Suppressor macrophage treated with lipopolysaccharide for 4 hours (primary cell): Measurements from ENCODE around the gene LHX2.

ENCODE experiments used
- DNase-seq: peaks from one replicate; pipeline ENCODE4 v3.0.0-alpha.2; 2020

The LHX2 gene

DNA sequence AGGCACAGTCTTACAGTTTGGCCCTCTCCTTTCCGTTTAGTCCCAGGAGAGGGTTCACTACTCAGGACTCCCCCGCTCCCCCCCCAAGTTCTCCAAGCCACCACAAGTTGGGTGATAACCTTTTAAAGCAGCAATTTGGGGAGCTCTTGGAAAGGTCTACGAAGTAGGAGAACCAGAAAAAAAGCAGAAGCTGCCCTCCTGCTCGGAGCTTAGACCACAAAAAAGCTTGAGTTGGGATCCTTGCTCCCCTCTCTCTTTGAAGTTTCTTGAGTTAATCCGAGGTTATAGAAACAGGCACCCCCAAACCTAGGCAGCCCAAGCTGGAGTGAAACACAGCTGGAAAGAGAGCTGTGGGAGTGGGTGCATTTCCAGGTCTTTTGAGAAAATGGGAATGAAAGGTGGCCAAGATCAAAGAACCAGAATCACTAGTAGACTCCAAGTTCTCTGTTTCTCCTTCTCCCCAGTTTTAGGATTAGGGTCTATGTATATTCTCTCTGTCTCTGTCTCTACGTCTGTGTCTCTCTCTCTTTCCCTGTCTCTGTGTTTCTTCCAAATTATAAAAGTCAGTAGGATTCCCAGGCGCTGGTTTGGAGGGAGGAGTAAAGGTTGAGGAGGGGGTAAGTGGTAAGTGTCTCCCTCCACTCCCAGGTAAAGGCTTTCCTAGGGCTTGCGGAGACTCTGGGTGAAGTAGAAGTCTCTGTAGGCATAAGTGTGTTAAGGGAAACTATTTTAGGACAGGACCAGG lies 2.8 kb downstream of the LHX2 start:
- DNase-seq = no peak

DNA sequence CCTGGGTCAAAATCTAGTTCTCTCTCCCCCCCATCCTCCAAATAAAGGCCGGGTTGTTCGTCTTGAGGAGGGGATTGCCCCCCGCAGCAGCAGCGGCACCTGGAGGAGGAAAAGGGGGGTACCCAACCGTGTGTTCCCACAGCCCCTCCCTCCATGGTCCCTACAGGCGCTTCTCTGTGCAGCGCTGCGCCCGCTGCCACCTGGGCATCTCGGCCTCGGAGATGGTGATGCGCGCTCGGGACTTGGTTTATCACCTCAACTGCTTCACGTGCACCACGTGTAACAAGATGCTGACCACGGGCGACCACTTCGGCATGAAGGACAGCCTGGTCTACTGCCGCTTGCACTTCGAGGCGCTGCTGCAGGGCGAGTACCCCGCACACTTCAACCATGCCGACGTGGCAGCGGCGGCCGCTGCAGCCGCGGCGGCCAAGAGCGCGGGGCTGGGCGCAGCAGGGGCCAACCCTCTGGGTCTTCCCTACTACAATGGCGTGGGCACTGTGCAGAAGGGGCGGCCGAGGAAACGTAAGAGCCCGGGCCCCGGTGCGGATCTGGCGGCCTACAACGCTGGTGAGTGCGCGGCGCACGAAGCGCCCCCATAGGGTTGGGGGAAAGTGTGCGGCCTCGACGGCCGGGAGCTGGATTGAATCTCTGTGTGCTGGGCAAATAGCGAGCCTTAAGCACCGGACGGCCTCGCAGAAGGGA lies 3.5 kb downstream of the LHX2 start:
- no peak for DNase-seq

DNA sequence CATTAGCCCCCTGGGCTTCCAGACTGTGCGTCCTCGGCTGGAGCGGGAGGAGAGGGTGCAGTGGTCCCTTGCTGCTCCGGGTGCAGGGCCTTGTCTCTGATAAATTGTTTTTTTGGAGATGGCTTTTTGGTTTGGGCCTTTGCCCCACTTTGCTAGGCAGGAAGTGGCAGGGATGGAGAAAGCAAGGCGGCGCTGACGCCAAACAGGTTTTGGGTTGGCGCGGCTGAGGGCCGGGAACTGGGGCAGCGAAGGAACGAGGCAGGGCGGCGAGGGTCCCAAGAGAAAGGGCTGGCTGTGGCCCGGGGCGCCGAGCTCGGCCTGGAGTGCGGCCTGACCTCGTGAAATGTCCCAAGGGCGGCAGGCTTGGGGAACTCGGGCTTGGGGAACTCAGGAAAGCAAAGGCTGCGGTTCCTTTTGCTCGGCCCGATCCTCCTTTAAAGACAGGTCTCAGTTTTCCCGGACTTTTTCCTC lies 4.1 kb downstream of the LHX2 start:
- DNase-seq = no peak

DNA sequence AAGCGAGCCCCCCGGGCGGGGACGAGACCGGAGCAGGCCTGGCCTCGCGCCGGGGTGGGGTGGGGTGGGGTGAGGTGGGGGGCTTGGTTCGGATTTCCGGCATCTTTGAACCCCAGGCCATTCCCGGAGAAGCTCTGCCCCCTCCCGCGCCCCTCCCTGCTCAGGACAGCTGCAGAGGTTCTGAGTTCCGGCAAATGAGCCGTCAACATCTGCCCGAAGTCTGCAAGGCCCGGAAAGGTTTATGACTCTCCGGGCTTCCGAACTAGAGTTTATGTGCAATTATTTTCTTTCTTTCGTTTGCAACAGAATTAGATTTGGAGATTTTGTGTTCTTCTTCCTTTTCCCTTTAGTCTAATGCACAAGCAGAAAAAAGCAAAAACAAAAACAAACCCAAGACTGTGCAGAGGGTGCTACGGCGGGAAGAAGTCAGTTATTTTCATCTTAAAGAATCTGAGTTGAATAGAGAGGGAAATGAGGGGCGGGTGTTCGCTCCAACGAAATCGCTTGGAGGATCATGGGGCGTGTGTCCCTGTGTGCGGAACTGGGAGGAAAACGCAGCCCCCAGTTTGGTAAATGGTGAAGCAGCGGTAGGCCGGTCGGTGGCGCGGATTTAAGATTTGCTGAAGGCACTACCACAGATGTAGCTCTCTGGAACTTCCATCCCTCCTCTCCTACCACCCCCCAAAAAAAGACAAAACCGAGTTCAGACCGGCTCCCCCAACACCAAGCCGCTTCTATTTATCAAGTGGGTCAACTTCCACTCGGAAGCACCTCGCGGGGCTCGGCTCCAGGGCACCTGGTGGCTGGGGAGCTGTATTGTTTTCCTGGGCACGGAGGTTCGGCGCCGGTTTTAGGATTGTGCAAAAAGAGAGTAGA lies 4.8 kb downstream of the LHX2 start:
- DNase-seq = no peak

DNA sequence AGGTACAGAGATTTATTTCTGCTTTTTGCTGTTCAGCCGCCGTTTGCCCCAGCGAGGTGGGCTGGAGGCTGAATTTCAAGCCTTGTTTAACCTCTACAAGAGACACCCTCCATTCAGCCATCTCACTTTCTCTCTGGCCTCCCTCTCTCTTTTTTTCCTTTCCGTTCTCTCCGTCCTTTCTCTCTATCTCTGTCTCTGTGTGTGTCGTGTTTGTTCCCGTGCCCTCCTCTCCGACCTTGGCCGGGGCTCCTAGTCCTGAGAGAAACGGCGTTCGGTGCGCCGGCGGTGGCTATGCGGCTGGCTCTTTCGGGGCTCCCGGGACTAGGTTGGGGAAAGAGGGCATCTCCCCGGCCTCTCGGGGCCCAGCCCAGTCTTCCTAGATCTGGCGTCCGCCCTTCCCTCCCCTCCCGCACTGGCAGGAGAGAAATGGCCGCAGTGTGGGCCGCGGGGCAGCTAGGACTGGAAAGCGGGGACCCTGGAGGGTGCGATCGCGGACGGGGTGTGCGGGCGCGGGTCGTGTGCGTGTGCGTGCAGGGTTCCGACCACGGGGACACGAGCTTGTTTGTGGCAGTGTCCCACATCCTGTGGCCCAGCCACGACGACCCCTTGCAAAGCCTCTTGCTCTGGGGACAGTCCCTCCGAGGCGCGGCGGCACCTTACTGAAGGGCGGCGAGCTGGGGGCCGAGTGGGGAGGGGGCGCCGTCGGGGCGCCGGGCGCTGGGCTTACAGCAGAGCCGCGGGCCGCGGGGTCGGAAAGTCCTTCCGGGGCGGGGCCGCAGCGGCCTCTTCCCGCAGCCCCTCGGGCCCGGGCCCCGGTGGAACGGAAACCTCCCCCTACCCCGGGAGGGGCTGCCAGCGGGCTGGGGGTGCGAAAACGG lies 5.7 kb downstream of the LHX2 start:
- DNase-seq = no peak

DNA sequence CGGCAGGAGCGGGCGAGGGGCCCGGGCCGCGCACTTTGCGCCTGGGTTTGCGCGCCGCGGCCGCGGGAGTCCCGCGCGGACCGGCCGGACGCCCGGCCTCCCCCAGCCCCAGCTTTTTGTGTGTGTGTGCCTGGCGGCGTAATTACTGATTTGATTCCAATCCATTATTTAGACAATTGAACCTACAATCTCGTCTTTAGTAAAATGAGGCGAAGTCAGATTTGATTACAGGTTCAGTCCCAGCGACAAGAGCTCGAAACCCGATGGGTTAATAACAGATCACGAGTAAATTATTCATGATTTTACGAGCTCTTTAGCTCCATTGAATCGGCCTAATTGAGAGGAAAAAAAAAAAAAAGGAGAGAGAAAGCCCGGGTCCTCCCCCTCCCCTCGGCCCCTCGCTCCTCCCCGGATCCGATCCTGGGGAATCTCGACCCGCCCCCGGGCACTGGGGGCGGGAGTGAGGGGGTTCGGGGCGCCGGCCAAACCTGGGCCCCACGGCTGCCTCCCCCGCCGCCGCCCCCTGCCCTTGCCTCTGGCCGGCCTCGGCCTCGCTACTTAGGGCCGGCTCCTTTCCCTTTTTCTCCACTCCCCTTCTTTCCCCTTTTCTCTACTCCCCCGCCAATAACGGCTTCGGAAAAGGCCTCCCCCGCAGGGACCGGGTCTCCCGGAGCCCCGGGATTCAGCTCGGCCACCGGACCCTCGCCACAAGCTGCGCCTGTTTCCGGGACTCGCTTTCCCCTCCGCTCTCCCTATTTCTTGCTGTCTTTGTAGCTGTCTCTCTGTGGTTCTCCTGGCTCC lies 6.6 kb downstream of the LHX2 start:
- DNase-seq = no peak

DNA sequence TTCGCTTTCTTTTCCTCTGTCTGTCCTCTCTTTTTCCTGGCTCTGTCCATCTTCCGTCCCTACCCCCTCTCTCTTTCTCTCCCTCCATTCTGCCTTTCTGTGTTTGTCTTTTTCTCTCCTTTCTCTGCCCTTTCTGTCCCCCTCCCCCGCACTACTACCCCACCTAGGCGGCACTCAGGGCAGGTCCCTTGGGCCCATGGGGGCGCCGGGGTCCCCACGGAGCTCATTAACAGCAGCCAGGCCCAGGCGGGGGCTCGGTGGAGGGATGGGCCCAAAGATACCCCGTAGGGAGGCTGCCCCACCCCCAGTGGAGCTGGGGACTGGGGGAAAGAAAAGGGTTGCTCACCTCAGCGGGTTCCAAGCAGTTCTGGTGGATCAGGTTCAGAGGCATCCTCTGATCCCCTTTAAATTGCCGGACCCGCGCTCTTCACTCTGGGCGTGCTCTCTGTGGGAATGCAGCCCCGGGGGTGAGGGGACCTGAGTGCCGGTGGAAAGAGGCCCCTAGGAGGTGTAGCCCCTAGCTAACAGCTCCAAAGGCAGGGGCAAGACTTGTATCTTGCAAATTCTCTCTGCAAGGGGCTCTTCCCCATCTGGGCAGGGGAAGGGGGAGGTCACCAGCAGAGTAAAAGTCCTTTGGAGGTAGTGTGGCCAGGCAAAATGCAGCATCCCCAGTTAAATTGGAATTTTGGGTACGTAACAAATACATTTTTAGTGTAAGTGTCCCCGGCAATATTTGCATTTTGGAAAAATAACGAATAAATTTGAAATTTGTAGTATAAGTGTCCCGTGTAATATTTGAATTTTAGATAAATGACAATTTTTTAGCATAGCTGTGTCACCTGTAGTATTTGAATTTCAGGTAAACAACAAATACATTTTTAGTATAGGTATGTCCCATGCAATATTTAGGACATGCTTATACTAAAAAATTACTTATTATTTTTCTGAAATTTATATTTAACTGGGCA lies 7.4 kb downstream of the LHX2 start:
- no peak for DNase-seq

DNA sequence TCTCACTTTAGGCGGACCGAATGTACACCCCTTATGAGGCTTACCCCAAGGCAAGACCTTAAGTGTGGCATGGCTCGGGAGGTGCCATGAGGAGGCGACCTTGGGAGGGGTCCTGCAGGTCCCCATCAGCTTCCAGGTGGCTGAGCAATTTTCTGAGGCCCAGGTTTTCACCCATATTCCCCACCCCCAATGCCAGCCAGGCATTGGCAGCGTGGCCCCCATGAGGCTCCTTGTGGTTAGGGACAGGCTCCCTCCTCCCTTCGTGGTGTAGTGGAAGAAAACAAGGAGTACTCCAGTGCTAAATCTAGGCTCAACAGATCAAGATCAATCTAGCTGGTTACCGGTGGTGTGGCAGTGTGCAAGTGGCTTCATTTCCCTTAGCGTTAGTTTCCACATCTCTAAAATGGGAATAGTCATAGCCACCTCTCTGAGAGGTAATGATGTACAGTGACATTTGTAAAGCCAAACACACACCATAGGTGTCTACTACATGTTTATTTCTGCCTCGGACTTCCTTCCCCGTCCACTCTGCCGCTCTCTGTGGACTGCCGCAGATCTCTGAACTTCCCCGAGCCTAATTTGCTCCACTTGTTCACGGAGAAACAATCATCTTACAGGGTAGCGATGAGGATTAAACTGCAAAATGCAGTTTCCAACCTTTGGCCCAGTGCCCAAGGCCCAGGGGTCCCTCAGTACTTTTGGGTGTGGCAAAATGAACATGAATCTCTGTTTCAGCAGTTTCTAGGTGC lies 8.4 kb downstream of the LHX2 start:
- DNase-seq = no peak

DNA sequence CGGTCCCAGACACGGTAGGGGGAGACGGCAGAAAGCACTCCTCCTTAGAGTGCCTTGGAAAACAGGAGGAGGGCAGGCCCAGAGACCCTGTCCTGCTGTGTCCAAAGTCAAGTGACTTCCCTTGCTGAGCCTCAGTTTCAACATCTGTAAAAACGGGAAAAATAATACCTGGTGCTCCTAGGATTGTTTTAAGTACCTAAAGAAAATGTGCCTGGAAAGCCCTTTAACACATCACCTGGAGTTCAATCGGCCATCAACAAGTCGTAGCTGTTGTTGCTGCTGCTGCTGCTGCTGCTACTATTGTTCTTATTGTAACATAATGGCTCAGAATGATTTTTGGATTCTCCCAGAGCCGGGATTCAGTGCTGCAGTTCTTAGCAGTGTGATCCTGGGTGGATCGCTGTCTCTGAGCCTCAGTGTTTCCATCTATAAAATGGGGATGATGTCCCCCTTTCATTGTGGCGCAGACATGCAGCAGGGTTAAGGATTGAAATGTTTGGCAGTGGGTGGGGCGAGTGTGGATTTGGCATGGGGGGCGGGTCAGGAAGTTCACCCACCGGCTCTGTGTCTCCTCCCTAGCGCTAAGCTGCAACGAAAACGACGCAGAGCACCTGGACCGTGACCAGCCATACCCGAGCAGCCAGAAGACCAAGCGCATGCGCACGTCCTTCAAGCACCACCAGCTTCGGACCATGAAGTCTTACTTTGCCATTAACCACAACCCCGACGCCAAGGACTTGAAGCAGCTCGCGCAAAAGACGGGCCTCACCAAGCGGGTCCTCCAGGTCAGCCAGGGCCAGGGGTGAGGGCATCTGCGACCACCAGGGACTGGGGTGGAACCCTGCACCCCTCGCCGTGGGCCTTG lies 9.2 kb downstream of the LHX2 start:
- DNase-seq = no peak

DNA sequence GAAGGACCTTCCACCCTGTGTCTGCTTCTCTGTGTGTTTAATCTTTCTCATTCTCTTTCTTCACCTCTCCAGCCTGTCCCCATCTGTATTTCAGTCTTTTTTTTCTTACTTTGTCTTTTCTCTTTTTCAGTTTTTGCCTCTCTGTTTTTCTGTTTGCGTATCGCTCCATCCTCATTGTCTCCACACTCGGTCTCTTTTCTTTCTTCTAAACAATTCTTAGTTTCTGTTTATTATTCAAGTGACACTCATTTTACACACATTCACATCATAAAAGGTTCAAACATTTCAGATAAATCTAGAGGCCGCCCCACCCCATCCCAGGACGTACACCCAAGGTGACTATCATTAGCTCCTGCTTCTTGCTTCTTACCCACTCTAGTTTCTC lies 9.8 kb downstream of the LHX2 start:
- no peak for DNase-seq

DNA sequence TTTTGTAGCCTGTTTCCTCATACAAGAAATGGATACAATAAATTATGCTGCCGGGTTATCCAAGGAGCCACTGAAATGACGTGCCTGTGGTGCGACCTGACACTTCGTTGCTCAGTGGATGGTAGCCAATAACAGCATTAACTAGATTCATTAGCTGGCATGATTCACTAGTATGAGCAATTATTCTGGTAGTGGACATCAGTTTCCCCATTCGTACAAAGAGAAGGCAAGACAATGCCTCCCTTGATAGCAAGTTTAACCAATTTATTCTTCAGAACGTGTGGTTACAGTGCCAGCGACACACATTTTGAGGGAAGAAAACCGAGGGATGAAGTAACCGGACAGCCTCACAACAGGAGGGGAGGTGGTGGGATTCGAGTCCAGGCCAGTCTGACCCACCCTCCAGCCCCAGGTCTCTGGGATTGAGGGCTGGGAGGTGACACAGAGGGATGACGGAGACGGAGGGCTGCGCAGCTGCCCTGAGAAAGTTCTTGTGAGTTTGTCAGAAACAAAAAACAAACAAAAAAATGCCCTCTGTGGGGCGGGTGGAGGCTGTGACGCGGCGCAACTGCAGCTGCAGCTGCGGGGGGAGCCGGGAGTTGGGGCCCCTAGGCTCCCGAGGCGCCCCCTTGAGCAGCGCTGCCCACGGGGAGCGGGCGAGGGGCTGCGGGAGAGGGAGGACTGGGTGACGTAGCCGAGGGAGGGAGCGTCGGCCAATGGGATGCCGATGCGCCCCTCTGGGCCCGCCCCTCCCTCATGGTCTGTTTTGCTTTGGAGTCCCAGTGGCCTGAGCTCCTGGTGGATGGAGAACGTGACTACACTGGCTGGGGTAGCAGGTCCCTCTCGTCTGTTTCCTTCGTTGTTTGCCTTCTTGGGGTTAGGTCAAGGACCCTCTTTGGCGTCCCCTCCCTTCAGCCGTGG lies 10.9 kb downstream of the LHX2 start:
- no peak for DNase-seq

DNA sequence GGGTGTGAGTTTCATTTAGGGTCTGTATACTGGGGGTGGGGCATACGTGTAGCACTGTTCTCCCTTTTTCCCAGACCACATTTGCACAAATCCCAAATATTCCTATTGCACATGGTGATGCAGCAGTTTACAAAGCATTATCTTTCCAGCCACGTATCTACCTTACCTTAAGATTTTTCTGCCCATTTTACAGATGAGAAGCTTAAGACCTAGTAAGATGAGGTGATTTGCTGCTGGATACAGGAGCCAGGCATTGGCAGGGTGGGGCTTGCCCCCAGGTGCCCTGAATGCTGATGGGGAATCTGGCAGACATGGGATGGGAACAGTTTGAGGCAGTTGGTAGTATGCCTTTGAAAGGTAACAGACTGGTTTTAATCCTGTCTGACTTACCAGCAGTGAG lies 12.5 kb downstream of the LHX2 start:
- no peak for DNase-seq

DNA sequence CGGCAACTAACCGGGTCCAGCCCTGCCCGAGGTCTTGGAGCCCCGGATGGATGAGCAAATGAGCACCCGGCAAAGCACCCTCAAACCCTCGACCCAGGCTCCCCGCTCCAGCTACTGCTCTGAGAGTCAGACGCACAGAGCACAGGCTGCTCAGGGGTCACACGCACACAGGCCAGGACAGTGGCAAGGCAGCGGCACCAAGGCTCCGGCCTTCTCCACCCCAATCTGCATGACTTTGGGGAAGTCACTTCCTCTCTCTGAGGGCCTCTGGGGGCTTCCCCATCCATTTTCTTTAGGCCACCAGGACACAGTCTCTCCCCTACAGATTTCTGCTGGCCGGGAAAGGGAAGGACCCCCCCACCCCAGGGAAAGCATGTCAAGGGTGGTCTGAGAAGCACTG lies 18.0 kb downstream of the LHX2 start:
- DNase-seq = no peak

DNA sequence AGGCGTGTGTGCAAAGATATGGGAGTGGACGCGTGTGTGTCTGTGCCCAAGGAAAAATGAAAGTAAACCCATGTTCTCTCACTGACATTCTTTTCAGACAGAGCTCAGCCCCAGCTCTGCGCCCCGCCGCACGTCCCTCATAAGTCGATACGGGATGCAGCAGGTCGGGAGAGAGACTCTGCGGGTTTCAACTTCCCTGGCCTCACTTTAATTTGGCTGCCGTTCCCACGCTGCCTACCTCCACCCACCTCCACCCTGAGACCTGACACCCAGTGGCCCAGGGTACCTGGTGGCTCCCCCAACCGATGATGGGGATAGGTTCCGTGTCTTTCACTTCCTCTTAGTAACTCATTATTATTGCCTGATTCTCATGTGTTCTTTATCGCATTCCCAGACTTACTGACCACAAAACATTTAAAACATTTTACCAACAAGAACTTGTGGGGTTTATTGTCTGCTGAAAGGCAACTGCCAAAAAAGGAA lies 19.4 kb downstream of the LHX2 start:
- DNase-seq = no peak

DNA sequence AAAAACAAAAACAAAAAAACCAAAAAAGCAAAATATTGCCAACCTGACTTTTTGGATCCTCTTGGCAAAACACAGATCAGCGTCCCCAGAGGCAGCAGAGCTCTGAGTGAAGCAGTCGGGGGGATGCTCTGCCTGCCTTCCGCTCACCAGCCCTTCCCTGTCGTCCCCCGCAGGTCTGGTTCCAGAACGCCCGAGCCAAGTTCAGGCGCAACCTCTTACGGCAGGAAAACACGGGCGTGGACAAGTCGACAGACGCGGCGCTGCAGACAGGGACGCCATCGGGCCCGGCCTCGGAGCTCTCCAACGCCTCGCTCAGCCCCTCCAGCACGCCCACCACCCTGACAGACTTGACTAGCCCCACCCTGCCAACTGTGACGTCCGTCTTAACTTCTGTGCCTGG lies 20.7 kb downstream of the LHX2 start:
- no peak for DNase-seq

DNA sequence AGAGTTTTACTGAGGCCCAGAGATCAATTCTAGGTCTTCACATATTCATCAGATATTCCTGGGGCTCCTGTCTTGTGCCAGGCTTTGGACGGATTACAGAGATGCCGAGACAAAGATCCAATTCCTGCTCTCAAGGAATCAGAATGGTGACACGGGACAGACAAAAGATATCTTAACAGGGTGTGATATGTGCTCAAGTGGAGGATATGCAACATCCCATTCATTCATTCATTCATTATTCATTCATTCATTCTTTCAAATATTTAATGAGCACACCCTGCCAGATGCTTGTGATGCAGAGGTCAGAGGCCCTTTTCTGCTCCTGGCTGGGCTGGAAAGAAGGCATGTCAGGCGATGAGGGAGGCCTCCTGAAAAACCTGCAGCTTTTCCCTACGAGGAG lies 21.8 kb downstream of the LHX2 start:
- DNase-seq = no peak

DNA sequence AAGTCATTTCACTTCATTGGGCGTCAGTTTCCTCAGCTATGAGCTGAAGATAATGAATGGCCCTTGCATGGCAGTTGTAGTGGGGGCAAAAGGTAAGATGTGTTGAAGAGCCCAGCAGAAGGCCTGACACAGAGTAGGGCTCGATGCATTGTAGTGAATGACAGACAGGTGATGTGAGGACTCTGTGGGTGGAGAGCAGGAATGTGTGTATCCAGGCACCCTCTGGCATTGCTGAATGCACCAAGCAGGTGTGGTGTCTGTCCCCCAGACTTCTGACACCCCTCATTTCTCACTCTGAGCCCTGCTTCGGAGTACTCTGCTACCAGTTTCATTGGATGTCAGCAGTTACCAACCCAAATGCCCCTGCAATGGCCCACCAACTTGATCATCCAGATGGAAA lies 22.4 kb downstream of the LHX2 start:
- no peak for DNase-seq
